ENCODE results near the gene WNT9A.

DNA sequence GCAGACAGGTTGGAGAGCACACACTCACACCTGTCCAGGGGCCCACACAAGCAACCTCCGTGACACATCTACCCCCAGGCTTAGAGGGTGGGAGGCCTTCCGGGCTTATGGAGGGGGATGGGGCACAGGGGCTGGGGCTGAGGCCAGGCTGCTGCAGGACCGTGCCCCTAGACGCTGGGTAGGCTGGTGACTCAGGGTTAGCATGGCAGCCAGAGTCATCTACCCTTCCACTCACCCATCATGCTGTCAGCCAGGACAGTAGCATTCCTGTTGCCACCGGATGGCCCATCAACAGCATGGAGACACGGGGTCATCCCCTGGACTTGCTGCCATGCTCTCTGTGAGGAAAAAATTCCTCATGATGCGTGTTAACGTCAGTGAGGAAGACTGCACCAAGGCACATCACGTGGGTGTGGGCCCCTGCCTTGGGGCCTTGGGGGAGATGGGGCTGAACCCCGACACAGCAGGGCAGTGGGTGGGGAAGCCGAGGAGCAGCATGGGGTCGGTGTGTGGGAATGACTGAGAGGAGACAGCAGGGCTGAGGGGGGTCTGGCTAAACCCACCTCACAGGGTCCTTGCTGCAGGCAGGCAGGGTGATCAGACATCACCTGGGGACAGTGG lies 52.8 kb downstream of the WNT9A start:
- TF ChIP-seq, protein P1, sequence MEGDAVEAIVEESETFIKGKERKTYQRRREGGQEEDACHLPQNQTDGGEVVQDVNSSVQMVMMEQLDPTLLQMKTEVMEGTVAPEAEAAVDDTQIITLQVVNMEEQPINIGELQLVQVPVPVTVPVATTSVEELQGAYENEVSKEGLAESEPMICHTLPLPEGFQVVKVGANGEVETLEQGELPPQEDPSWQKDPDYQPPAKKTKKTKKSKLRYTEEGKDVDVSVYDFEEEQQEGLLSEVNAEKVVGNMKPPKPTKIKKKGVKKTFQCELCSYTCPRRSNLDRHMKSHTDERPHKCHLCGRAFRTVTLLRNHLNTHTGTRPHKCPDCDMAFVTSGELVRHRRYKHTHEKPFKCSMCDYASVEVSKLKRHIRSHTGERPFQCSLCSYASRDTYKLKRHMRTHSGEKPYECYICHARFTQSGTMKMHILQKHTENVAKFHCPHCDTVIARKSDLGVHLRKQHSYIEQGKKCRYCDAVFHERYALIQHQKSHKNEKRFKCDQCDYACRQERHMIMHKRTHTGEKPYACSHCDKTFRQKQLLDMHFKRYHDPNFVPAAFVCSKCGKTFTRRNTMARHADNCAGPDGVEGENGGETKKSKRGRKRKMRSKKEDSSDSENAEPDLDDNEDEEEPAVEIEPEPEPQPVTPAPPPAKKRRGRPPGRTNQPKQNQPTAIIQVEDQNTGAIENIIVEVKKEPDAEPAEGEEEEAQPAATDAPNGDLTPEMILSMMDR (conservative IDR thresholded peaks at IDR 0.05; ENCODE audit: low read depth, low read length): no peak
- TF ChIP-seq SMC3 (IDR thresholded peaks at IDR 0.05; ENCODE audit: low read depth, low read length) (no peak), MAZ (IDR thresholded peaks at IDR 0.05; ENCODE audit: borderline replicate concordance, low read depth, low read length) (no peak), FOS (IDR thresholded peaks at IDR 0.05; ENCODE audit: low read depth, low read length) (no peak), POLR2A (IDR thresholded peaks at IDR 0.05; ENCODE audit: low read depth, low read length) (no peak), MAFK (IDR thresholded peaks at IDR 0.05; ENCODE audit: low read depth, low read length) (no peak), RCOR1 (IDR thresholded peaks at IDR 0.05; ENCODE audit: insufficient replicate concordance, low read length) (no peak), CEBPB (IDR thresholded peaks at IDR 0.05; ENCODE audit: low read depth, low read length) (no peak)
- TF ChIP-seq, protein P2, sequence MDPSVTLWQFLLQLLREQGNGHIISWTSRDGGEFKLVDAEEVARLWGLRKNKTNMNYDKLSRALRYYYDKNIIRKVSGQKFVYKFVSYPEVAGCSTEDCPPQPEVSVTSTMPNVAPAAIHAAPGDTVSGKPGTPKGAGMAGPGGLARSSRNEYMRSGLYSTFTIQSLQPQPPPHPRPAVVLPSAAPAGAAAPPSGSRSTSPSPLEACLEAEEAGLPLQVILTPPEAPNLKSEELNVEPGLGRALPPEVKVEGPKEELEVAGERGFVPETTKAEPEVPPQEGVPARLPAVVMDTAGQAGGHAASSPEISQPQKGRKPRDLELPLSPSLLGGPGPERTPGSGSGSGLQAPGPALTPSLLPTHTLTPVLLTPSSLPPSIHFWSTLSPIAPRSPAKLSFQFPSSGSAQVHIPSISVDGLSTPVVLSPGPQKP (IDR thresholded peaks at IDR 0.05; ENCODE audit: borderline replicate concordance, low read depth, low read length): no peak
- TF ChIP-seq, protein P3, sequence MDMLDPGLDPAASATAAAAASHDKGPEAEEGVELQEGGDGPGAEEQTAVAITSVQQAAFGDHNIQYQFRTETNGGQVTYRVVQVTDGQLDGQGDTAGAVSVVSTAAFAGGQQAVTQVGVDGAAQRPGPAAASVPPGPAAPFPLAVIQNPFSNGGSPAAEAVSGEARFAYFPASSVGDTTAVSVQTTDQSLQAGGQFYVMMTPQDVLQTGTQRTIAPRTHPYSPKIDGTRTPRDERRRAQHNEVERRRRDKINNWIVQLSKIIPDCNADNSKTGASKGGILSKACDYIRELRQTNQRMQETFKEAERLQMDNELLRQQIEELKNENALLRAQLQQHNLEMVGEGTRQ (IDR thresholded peaks at IDR 0.05; ENCODE audit: low read depth, low read length): no peak
